WTC11 (cell line): ENCODE data around the gene SSH3.
A peak's percentile ranks its signal among the peaks of the same experiment; 100 is the strongest.

Experiments
- CTCF ChIP-seq: fragments of 200-600 bp; IDR thresholded peaks from 2 replicates; pipeline ENCODE4 v1.8.0; 2022; ENCODE audit warnings: antibody characterized with exemption
- MAX ChIP-seq: sonication (generic); formaldehyde crosslinking; IDR thresholded peaks from 2 replicates; pipeline ENCODE4 v1.8.0; 2022; ENCODE audit warnings: mild to moderate bottlenecking, missing genetic modification reagents
- NFE2L1 ChIP-seq: sonication (generic); formaldehyde crosslinking; IDR thresholded peaks from 2 replicates; pipeline ENCODE4 v1.8.1; 2023; ENCODE audit warnings: missing genetic modification reagents
- PREB ChIP-seq: sonication (generic); formaldehyde crosslinking; IDR thresholded peaks from 2 replicates; pipeline ENCODE4 v1.8.1; 2022; ENCODE audit warnings: mild to moderate bottlenecking, missing genetic modification reagents, moderate library complexity, borderline replicate concordance
- SP1 ChIP-seq: sonication (generic); formaldehyde crosslinking; conservative IDR thresholded peaks from 2 replicates; pipeline ENCODE4 v1.8.1; 2022; ENCODE audit warnings: missing genetic modification reagents

- TF ChIP-seq CTCF (0 out of 2 replicates have a peak, but pooled peaks have one; percentile 43), SP1 (no peak), MAX (CRISPR knock-in tag) (no peak), PREB (CRISPR knock-in tag) (no peak), NFE2L1 (CRISPR knock-in tag) (no peak)
Measured at GRCh38 chr11:67345920-67346819, 42.8 kb downstream of the SSH3 start.
